Neuronal stem cell (in vitro differentiated cells): ENCODE data around the gene FOXL3.

Source experiments
- DNase-seq: peaks from one replicate; pipeline ENCODE4 v3.0.0-alpha.2; 2013; ENCODE audit warnings: low spot score
- H2AFZ ChIP-seq: one replicate; pipeline ENCODE4 v1.6.1; 2013; ENCODE audit warnings: mild to moderate bottlenecking, low read length, inconsistent platforms
- H2AK5ac ChIP-seq: 2 replicates; pipeline ENCODE4 v1.6.1; 2013; ENCODE audit warnings: low read depth, mild to moderate bottlenecking, inconsistent platforms, low read length, moderate library complexity, mixed read lengths
- H2BK120ac ChIP-seq: 2 replicates; pipeline ENCODE4 v1.6.1; 2013; ENCODE audit warnings: low read depth, mild to moderate bottlenecking, inconsistent platforms, low read length, moderate library complexity, mixed read lengths
- H2BK12ac ChIP-seq: one replicate; pipeline ENCODE4 v1.6.1; 2013; ENCODE audit warnings: low read length, inconsistent platforms
- H2BK15ac ChIP-seq: 2 replicates; pipeline ENCODE4 v1.6.1; 2013; ENCODE audit warnings: mild to moderate bottlenecking, low read length, inconsistent platforms, mixed read lengths
- H2BK5ac ChIP-seq: one replicate; pipeline ENCODE4 v1.6.1; 2013; ENCODE audit warnings: inconsistent platforms, mild to moderate bottlenecking, low read length, moderate library complexity
- H3K14ac ChIP-seq: one replicate; pipeline ENCODE4 v1.6.1; 2013; ENCODE audit warnings: low read length, inconsistent platforms
- H3K18ac ChIP-seq: 2 replicates; pipeline ENCODE4 v1.6.1; 2013; ENCODE audit warnings: low read length, inconsistent platforms
- H3K23ac ChIP-seq: 2 replicates; pipeline ENCODE4 v1.6.1; 2013; ENCODE audit warnings: low read depth, mild to moderate bottlenecking, mixed read lengths, low read length, inconsistent platforms; ENCODE audit not compliant: poor library complexity
- H3K27ac ChIP-seq: replicated peaks from 3 replicates; pipeline ENCODE4 v1.5.1; 2013; ENCODE audit warnings: low read length, inconsistent platforms
- H3K27me3 ChIP-seq, 3 experiments: 2 replicates each; pipeline ENCODE4 v1.6.1; 2013; ENCODE audit warnings: low read length in 3 of 3, mild to moderate bottlenecking in 2 of 3, inconsistent platforms in 1 of 3, low read depth in 1 of 3, mixed read lengths in 1 of 3, moderate library complexity in 1 of 3; ENCODE audit not compliant: control insufficient read depth in 3 of 3, insufficient read depth in 3 of 3
- H3K36me3 ChIP-seq, 2 donors: replicated peaks in 1 of 2; 2 replicates each; pipeline ENCODE4 v1.6.1; 2013; ENCODE audit warnings: low read length in 2 of 2; ENCODE audit not compliant: control insufficient read depth in 2 of 2, insufficient read depth in 2 of 2
- H3K4ac ChIP-seq: 2 replicates; pipeline ENCODE4 v1.6.1; 2013; ENCODE audit warnings: inconsistent platforms, mild to moderate bottlenecking, low read length, moderate library complexity
- H3K4me1 ChIP-seq, 2 donors: 1 replicate in 1 of 2; 2 replicates in 1 of 2; pipeline ENCODE4 v1.6.1; 2013; ENCODE audit warnings: low read length in 2 of 2, low read depth in 1 of 2; ENCODE audit not compliant: control insufficient read depth in 2 of 2, insufficient read depth in 1 of 2
- H3K4me2 ChIP-seq: one replicate; pipeline ENCODE4 v1.6.1; 2013; ENCODE audit warnings: mild to moderate bottlenecking, low read length, inconsistent platforms; ENCODE audit not compliant: insufficient read depth, poor library complexity, severe bottlenecking
- H3K4me3 ChIP-seq, 2 donors: 2 replicates each; pipeline ENCODE4 v1.5.1; 2013; ENCODE audit warnings: low read length in 2 of 2, mild to moderate bottlenecking in 2 of 2, inconsistent platforms in 1 of 2, moderate library complexity in 1 of 2
- H3K79me1 ChIP-seq: one replicate; pipeline ENCODE4 v1.6.1; 2013; ENCODE audit warnings: low read depth, mild to moderate bottlenecking, inconsistent platforms, low read length, moderate library complexity
- H3K9ac ChIP-seq: one replicate; pipeline ENCODE4 v1.6.1; 2013; ENCODE audit warnings: mild to moderate bottlenecking, low read depth, low read length, inconsistent platforms; ENCODE audit not compliant: poor library complexity
- H3K9me3 ChIP-seq, 2 donors: replicated peaks in 1 of 2; 2 replicates each; pipeline versions ENCODE3 to v1.6.1; 2013; ENCODE audit warnings: low read length in 2 of 2, mild to moderate bottlenecking in 2 of 2, inconsistent platforms in 1 of 2, low read depth in 1 of 2, mixed read lengths in 1 of 2, moderate library complexity in 1 of 2; ENCODE audit not compliant: control insufficient read depth in 2 of 2, insufficient read depth in 1 of 2
- H4K8ac ChIP-seq: one replicate; pipeline ENCODE4 v1.6.1; 2013; ENCODE audit warnings: low read depth, mild to moderate bottlenecking, inconsistent platforms, low read length, moderate library complexity
- H4K91ac ChIP-seq: one replicate; pipeline ENCODE4 v1.6.1; 2013; ENCODE audit warnings: low read length, low read depth, mild to moderate bottlenecking, inconsistent platforms; ENCODE audit not compliant: poor library complexity
- WGBS, 2 donors: extraction: QIAGEN DNeasy Blood & Tissue Kit; methylation state at CpG; one replicate each; pipeline ENCODE4 v1.1.7; 2013; ENCODE audit warnings: missing lambda C conversion rate in 2 of 2, mixed read lengths in 1 of 2; ENCODE audit not compliant: insufficient read length in 2 of 2, insufficient replicate concordance in 1 of 2; ENCODE audit errors: extremely low coverage in 2 of 2; 5-methylcytosine and 5-hydroxymethylcytosine counted together

FOXL3 gene

DNA sequence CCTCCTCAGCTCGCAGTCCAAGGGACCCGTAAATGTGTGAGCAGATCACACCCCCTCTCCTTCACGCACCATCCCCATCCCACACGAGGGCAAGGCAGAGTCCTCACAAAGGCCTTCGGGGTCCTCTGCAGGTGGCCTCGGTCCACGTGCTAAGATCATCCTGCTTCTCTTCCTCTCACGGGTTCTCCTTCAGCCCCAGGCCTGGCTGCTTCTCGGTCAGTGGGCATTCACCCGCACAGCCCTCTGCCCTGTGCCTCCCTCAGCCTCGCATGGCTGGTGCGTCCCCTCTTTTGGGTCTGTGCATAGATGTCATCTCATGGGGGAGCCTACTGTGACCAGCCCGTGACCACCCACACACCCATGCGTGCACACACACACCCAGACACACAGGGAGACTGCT lies 17.3 kb upstream of the FOXL3 start:
- Histone ChIP-seq H3K9me3 (peaks cover 12 to 27% of the 10 kb centered on the region in 2 donors), H4K8ac (no peak overlapping the region), H2BK12ac (no peak overlapping the region), H3K4me1 (no peaks in the 10 kb centered on the region), H3K23ac (peak overlapping the region; percentile 96), H3K36me3 (no peaks in the 10 kb centered on the region), H3K27me3 (no peaks in the 10 kb centered on the region), H3K18ac (peak overlapping the region; percentile 51), H3K14ac (peak overlapping the region; percentile 87), H3K9ac (peak overlapping the region; percentile 35), H3K4me3 (peak overlapping the region in 1 of 2 donors; percentile 66), H2AK5ac (no peak overlapping the region), H2BK5ac (no peak overlapping the region), H3K4me2 (no peak overlapping the region), H2BK120ac (no peak overlapping the region), H2BK15ac (no peak overlapping the region), H3K4ac (no peak overlapping the region), H4K91ac (no peak overlapping the region), H2AFZ (no peak overlapping the region), H3K27ac (no peak overlapping the region), H3K79me1 (no peaks in the 10 kb centered on the region)
- WGBS, 2 donors = no CpG with 5 or more reads among the region's 14 CpGs
- DNase-seq = no peak

DNA sequence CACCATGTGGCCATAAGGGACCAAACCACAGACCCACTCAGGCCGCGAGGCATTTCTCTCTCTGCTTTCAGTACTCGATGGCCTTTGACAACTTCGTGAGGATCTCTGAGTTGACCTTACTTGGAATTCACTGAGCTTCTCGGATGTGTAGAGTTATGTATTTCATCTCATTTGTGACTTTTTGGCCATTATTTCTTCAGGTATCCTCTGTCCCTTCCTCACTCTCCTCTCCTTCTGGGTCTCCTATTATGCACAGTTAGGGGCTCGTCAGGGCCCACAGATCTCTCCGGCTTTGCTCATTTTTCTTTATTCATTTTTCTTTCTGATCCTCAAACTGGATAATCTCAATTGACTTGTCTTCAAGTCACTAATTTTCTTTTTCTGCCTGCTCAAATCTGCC lies 16.6 kb upstream of the FOXL3 start:
- H3K23ac ChIP-seq = no peak overlapping the region
- H3K4me1 ChIP-seq = no peaks in the 10 kb centered on the region
- no peak overlapping the region for H3K18ac ChIP-seq
- no peak overlapping the region for H4K8ac ChIP-seq
- H2BK12ac ChIP-seq = no peak overlapping the region
- no peak overlapping the region for H4K91ac ChIP-seq
- H2BK120ac ChIP-seq = no peak overlapping the region
- H3K36me3 ChIP-seq = no peaks in the 10 kb centered on the region
- H2BK15ac ChIP-seq = no peak overlapping the region
- no peak overlapping the region for H3K4me3 ChIP-seq
- no peak overlapping the region for H3K4ac ChIP-seq
- H3K9me3 ChIP-seq = peaks cover 12 to 29% of the 10 kb centered on the region in 2 donors
- H2AK5ac ChIP-seq = no peak overlapping the region
- H3K79me1 ChIP-seq = no peaks in the 10 kb centered on the region
- no peak for DNase-seq
- no peak overlapping the region for H3K9ac ChIP-seq
- no peak overlapping the region for H3K27ac ChIP-seq
- H2BK5ac ChIP-seq = no peak overlapping the region
- H3K4me2 ChIP-seq = no peak overlapping the region
- WGBS, 2 donors = no CpG with 5 or more reads among the region's 7 CpGs
- no peak overlapping the region for H2AFZ ChIP-seq
- H3K14ac ChIP-seq = no peak overlapping the region
- no peaks in the 10 kb centered on the region for H3K27me3 ChIP-seq

DNA sequence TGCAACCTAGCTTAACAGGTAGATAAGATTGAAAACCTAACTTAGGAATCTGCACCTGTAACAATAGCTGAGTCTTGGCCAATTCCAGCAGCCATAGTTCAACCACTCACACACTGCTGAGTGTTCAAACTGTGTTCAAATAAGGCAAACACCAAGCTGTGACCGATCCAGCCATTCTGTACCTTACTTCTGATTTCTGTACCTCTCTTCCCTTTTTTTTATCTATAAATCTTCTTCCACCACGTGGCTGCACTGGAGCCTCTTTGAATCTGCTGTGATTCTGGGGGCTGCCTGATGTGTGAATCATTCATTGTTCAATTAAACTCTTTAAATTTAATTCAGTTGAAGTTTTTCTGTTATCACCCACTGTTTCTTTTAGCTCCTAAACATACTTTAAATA lies 15.7 kb upstream of the FOXL3 start:
- Histone ChIP-seq H3K14ac (no peak overlapping the region), H4K91ac (no peak overlapping the region), H2BK15ac (no peak overlapping the region), H3K4me3 (no peak overlapping the region), H4K8ac (no peak overlapping the region), H3K4ac (no peak overlapping the region), H3K4me2 (no peak overlapping the region), H2BK120ac (no peak overlapping the region), H2AFZ (no peak overlapping the region), H3K23ac (no peak overlapping the region), H2AK5ac (no peak overlapping the region), H3K9me3 (peaks cover 12 to 29% of the 10 kb centered on the region in 2 donors), H3K18ac (no peak overlapping the region), H3K4me1 (no peaks in the 10 kb centered on the region), H3K27ac (no peak overlapping the region), H3K27me3 (no peaks in the 10 kb centered on the region), H3K9ac (no peak overlapping the region), H2BK5ac (no peak overlapping the region), H3K79me1 (no peaks in the 10 kb centered on the region), H2BK12ac (no peak overlapping the region), H3K36me3 (no peaks in the 10 kb centered on the region)
- no CpG with 5 or more reads among the region's 2 CpGs for WGBS, 2 donors
- DNase-seq = no peak

DNA sequence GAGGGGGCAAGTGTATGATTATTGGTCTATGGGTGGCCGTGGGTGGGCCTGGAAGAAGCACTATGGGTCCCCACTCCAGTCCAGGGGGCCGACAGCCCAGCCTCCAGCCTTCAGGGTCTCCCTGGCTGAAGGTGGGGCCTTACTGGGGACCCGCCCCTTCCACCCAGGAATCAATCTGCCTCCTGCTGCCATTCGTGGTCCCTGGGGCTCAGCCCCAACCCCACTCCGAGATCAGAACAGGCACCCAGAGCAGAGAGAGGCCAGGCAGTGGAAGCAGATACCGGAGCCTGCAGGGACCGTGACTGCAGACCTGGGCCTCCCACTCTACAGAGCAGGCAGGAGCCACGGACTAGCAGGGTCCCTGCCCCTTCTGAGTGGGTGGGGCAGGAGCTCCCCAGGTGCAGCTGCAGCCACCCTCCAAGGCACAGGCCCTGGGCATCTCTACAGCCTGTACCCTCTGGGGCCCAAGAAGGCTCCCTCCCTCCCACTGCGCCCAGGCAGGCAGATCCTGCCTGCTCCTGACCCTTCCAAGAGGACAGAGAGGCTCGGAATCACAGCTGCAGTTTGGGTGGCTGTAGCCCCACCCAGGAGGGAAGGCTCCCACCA lies 13.6 kb upstream of the FOXL3 start:
- no peak overlapping the region for H3K27ac ChIP-seq
- no peak overlapping the region for H2BK15ac ChIP-seq
- H2BK5ac ChIP-seq = no peak overlapping the region
- no peak overlapping the region for H3K14ac ChIP-seq
- no CpG with 5 or more reads among the region's 10 CpGs for WGBS, 2 donors
- peaks cover 12 to 29% of the 10 kb centered on the region in 2 donors for H3K9me3 ChIP-seq
- H3K79me1 ChIP-seq = no peaks in the 10 kb centered on the region
- no peak overlapping the region for H2AFZ ChIP-seq
- H2BK120ac ChIP-seq = no peak overlapping the region
- no peak overlapping the region for H3K23ac ChIP-seq
- no peak overlapping the region for H3K4me3 ChIP-seq
- H3K18ac ChIP-seq = peak overlapping the region; percentile 2
- H3K4me1 ChIP-seq = no peaks in the 10 kb centered on the region
- no peaks in the 10 kb centered on the region for H3K36me3 ChIP-seq
- DNase-seq = no peak
- no peak overlapping the region for H2AK5ac ChIP-seq
- no peak overlapping the region for H4K8ac ChIP-seq
- H4K91ac ChIP-seq = no peak overlapping the region
- no peak overlapping the region for H2BK12ac ChIP-seq
- H3K27me3 ChIP-seq = no peaks in the 10 kb centered on the region
- no peak overlapping the region for H3K4ac ChIP-seq
- H3K4me2 ChIP-seq = no peak overlapping the region
- H3K9ac ChIP-seq = no peak overlapping the region
